ENCODE data around the gene ADAMTS9. TPM values are rescaled to one million over a fixed set of nuclear protein-coding genes. Genes with fewer than 3 reads are reported as not detected.

Gene ADAMTS9
- total and polyA plus RNA-seq, 10 of the 15 experiments (the other 5 are each of a cell fraction or from before 2014, with no cell fraction given): 0.08 TPM; not detected in 9

GRCh38 chr3:64681827-64682226, 6.0 kb downstream of the ADAMTS9 start:
- ChIA-PET CTCF (no interaction called here), POLR2A (no interaction called here), RAD21 (ENCODE audit: unreplicated experiment) (no interaction called here), SMC1A (ENCODE audit: uncharacterized antibody, unreplicated experiment) (no interaction called here)
- H3K4me1 ChIP-seq (ENCODE audit: control insufficient read depth, insufficient read depth, low read length): no peaks in the 10 kb centered on the region
- H3K4me2 ChIP-seq (ENCODE audit: control insufficient read depth, insufficient read depth): no peak overlapping the region
- H3K9ac ChIP-seq (ENCODE audit: control insufficient read depth, insufficient read depth, low read length): no peak overlapping the region
- intact Hi-C loops (cut with micrococcal nuclease; ENCODE audit: unreplicated experiment) (no loop called here), in situ Hi-C loops (cut with MboI) (no loop called here)
- no peak for TF ChIP-seq YY1 (IDR thresholded peaks at IDR 0.05; ENCODE audit: low read depth, low read length)
- H3K4me3 ChIP-seq: no peak overlapping the region
- DNase-seq (ENCODE audit: low read depth, low spot score) (no peak), ATAC-seq (no peak), FAIRE-seq (no peak)
- peaks cover 0 to 1% of the 10 kb centered on the region in 2 experiments; a peak in 1 of 4 replicates for H3K27me3 ChIP-seq (replicated peaks in 1 of 2; ENCODE audit: control insufficient read depth in 2 of 2, insufficient read depth in 2 of 2, low read length in 1 of 2)
- 13% methylated on average over 3 of the region's 3 CpGs for WGBS (ENCODE audit: insufficient coverage, insufficient replicate concordance, low lambda C conversion rate, missing lambda C conversion rate)
- H4K20me1 ChIP-seq (ENCODE audit: control insufficient read depth, insufficient read depth): no peaks in the 10 kb centered on the region
- BruUV-seq (replicated peaks): no TSS peak
- H2AFZ ChIP-seq (ENCODE audit: control insufficient read depth, low read depth, low read length): no peak overlapping the region
- H3K79me2 ChIP-seq (ENCODE audit: control insufficient read depth, insufficient read depth, low read length): no peaks in the 10 kb centered on the region
- no peaks in the 10 kb centered on the region for H3K36me3 ChIP-seq (ENCODE audit: control insufficient read depth in 2 of 2, insufficient read depth in 2 of 2, low read length in 1 of 2)
- no peaks in the 10 kb centered on the region for H3K9me3 ChIP-seq (replicated peaks; ENCODE audit: control insufficient read depth, insufficient read depth, low read length)
- H3K27ac ChIP-seq (ENCODE audit: control insufficient read depth, insufficient read depth): no peak overlapping the region

- ChIA-PET RAD21 (ENCODE audit: unreplicated experiment) (no interaction called here), SMC1A (ENCODE audit: uncharacterized antibody, unreplicated experiment) (no interaction called here), CTCF (no interaction called here), POLR2A (no interaction called here)
- WGBS (ENCODE audit: insufficient coverage, insufficient replicate concordance, low lambda C conversion rate, missing lambda C conversion rate): 29% methylated on average over 5 of the region's 5 CpGs
- DNase-seq (ENCODE audit: low read depth, low spot score) (no peak), ATAC-seq (no peak), FAIRE-seq (no peak)
- Histone ChIP-seq H3K79me2 (ENCODE audit: control insufficient read depth, insufficient read depth, low read length) (no peaks in the 10 kb centered on the region), H3K4me3 (no peak overlapping the region), H3K9me3 (replicated peaks; ENCODE audit: control insufficient read depth, insufficient read depth, low read length) (no peaks in the 10 kb centered on the region), H4K20me1 (ENCODE audit: control insufficient read depth, insufficient read depth) (no peaks in the 10 kb centered on the region), H3K36me3 (ENCODE audit: control insufficient read depth in 2 of 2, insufficient read depth in 2 of 2, low read length in 1 of 2) (no peaks in the 10 kb centered on the region), H3K4me2 (ENCODE audit: control insufficient read depth, insufficient read depth) (no peak overlapping the region), H3K27ac (ENCODE audit: control insufficient read depth, insufficient read depth) (no peak overlapping the region), H2AFZ (ENCODE audit: control insufficient read depth, low read depth, low read length) (no peak overlapping the region), H3K27me3 (replicated peaks in 1 of 2; ENCODE audit: control insufficient read depth in 2 of 2, insufficient read depth in 2 of 2, low read length in 1 of 2) (peaks cover 0 to 1% of the 10 kb centered on the region in 2 experiments; a peak in 1 of 4 replicates), H3K9ac (ENCODE audit: control insufficient read depth, insufficient read depth, low read length) (no peak overlapping the region), H3K4me1 (ENCODE audit: control insufficient read depth, insufficient read depth, low read length) (no peaks in the 10 kb centered on the region)
- intact Hi-C loops (cut with micrococcal nuclease; ENCODE audit: unreplicated experiment) (no loop called here), in situ Hi-C loops (cut with MboI) (no loop called here)
- no TSS peak for BruUV-seq (replicated peaks)
- TF ChIP-seq, protein P1, sequence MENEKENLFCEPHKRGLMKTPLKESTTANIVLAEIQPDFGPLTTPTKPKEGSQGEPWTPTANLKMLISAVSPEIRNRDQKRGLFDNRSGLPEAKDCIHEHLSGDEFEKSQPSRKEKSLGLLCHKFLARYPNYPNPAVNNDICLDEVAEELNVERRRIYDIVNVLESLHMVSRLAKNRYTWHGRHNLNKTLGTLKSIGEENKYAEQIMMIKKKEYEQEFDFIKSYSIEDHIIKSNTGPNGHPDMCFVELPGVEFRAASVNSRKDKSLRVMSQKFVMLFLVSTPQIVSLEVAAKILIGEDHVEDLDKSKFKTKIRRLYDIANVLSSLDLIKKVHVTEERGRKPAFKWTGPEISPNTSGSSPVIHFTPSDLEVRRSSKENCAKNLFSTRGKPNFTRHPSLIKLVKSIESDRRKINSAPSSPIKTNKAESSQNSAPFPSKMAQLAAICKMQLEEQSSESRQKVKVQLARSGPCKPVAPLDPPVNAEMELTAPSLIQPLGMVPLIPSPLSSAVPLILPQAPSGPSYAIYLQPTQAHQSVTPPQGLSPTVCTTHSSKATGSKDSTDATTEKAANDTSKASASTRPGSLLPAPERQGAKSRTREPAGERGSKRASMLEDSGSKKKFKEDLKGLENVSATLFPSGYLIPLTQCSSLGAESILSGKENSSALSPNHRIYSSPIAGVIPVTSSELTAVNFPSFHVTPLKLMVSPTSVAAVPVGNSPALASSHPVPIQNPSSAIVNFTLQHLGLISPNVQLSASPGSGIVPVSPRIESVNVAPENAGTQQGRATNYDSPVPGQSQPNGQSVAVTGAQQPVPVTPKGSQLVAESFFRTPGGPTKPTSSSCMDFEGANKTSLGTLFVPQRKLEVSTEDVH (IDR thresholded peaks at IDR 0.05; ENCODE audit: low read depth, partially characterized antibody): no peak
- TF ChIP-seq TAF1 (IDR thresholded peaks at IDR 0.05; ENCODE audit: borderline replicate concordance, low read depth, low read length): no peak
- no peak for TF ChIP-seq SUZ12 (IDR thresholded peaks at IDR 0.05; ENCODE audit: unreplicated experiment)
- TF ChIP-seq SUPT20H (IDR thresholded peaks at IDR 0.05; ENCODE audit: borderline replicate concordance, control insufficient read depth, low read depth, low read length): no peak
- no peak for TF ChIP-seq POLR2AphosphoS5 (IDR thresholded peaks at IDR 0.05; ENCODE audit: low read length)
- TF ChIP-seq PML (IDR thresholded peaks at IDR 0.05; ENCODE audit: low read length): no peak
- TF ChIP-seq MTA3 (IDR thresholded peaks at IDR 0.05; ENCODE audit: borderline replicate concordance, low read length): no peak
- TF ChIP-seq FOXK2 (IDR thresholded peaks at IDR 0.05): no peak
- TF ChIP-seq, protein P2, sequence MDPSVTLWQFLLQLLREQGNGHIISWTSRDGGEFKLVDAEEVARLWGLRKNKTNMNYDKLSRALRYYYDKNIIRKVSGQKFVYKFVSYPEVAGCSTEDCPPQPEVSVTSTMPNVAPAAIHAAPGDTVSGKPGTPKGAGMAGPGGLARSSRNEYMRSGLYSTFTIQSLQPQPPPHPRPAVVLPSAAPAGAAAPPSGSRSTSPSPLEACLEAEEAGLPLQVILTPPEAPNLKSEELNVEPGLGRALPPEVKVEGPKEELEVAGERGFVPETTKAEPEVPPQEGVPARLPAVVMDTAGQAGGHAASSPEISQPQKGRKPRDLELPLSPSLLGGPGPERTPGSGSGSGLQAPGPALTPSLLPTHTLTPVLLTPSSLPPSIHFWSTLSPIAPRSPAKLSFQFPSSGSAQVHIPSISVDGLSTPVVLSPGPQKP (IDR thresholded peaks at IDR 0.05; ENCODE audit: low read depth, low read length): no peak
- no peak for TF ChIP-seq CEBPZ (IDR thresholded peaks at IDR 0.05; ENCODE audit: low read depth, low read length)
Measured at GRCh38 chr3:64681015-64681414, 6.8 kb downstream of the ADAMTS9 start.
